HG03439 (cell line): ENCODE data around the gene TMEM92.
"Not testable (repeated sequence)": the region's sequence is repeated elsewhere in the genome, so short reads cannot be mapped to it uniquely, and the experiment has no call there.

ENCODE experiments used
- ATAC-seq: cut with Tn5 transposase; IDR thresholded peaks from one replicate; pipeline ENCODE4 v1.9.1; 2021; ENCODE audit warnings: mild to moderate bottlenecking, moderate library complexity; ENCODE audit not compliant: unreplicated experiment

Gene TMEM92

GRCh38 chr17:50273654-50274040 lies 619 bp upstream of the TMEM92 start:
- ATAC-seq: no peak

DNA sequence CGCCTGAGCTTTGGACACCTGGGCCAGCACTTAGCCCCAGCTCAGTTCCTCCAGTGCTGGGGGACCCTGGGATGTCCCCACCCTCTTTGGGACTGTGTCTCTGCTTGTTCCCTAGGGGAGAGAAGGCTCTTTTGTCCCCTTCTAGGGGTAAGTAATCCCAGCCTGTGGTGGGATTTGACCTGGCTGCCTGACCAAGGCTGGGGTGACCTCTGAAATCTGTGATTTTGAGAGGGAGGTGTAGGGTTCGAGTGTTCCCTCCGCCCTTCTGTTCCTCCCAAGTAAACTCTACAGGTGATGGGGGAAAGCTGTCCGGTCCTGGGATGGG lies 593 bp downstream of the TMEM92 start:
- no peak for ATAC-seq

DNA sequence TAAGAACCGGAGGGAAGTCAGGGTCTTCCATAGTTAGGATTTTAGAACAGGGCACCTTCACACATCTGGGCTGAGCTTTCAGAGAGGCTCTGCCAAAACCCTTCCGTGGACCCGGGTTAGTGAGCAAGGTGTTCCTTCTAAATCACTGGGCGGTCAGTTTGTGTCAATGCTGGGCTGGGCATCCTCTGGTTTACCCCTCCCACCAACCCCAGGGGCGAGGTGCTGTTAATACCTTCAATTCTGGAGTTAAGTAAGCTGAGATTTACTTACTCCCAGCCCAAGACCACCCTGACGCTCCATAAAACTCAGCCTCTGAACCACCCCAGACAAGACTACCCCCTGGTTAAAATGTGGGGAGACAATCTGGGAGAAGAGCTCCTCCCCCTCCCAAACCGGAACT lies 1.0 kb downstream of the TMEM92 start:
- no peak for ATAC-seq

DNA sequence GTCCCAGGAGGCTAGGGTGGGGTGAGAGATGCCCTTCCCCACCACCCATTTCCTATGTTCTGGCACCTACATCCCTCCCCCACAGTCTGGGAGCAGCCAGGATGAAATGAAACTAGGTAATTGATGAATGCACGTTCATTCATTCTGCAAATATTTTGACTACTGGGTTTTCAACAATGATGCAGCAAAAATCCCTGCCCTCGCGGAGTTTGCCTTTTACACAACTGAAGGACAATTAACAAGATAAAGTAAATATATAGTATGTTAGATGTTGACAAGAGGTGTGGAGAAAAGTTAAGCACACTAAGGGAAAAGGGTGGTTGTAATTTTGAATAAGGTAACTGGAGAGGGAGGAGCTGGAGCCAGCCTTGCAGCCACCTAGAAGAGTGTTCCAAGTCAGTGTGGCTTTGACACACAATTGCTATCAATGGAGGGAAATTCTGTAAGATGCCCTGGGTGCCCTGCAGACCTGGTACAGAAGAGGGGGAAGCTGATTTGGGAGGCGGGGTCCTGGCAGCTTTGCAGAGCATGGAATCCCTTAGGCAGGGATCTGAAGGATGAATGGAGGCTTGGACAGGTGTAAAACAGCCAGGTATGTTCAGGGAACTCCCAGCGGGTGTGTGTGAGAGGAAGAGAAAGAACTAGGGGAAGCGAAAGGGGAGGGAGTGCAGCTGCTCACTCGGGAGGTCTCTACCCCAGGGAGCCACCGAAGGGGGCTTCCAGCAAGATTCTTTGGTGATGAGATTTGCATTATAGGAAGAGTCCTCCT lies 2.5 kb downstream of the TMEM92 start:
- ATAC-seq: no peak

- no peak for ATAC-seq
Measured at GRCh38 chr17:50277357-50277754, 3.1 kb downstream of the TMEM92 start.

- ATAC-seq: no peak
Measured at GRCh38 chr17:50278526-50279180, 4.4 kb downstream of the TMEM92 start.

- ATAC-seq: no peak
Measured at GRCh38 chr17:50279181-50279526, 4.9 kb downstream of the TMEM92 start.

- ATAC-seq: no peak
Measured at GRCh38 chr17:50279639-50280038, 5.4 kb downstream of the TMEM92 start.

GRCh38 chr17:50280068-50280467 lies 5.8 kb downstream of the TMEM92 start:
- no peak for ATAC-seq

DNA sequence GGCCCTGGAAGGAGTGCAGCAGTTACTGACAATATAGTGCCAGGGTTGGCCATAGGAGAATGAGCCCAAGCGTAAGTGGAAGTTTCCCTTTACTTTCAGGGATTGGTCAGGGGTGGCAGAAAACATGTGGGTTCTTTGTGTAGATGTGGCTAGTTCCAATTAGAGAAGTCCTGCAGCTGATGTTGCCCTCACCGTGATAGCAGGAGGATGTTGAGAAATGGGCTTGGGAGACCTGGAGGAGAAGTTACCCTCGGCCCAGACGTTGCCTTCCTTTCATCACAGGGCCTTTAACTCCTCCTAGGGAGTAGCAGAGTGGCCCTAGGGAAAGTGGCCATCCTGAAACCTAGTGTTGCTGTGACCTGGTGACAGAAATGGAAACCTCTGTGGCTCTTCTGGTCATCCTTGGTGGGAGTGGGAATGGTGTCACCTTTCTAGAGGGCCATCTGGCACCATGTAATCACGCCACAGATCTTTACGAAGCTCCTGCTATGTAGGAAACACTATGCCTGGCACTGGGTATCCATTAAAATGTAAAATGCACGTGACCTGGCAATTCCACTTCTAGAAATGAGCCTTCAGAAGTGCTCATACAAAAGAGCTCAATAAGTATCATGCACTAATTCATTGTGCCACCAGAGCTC lies 6.7 kb downstream of the TMEM92 start:
- ATAC-seq: no peak

- no peak for ATAC-seq
Measured at GRCh38 chr17:50281739-50282401, 7.6 kb downstream of the TMEM92 start.

DNA sequence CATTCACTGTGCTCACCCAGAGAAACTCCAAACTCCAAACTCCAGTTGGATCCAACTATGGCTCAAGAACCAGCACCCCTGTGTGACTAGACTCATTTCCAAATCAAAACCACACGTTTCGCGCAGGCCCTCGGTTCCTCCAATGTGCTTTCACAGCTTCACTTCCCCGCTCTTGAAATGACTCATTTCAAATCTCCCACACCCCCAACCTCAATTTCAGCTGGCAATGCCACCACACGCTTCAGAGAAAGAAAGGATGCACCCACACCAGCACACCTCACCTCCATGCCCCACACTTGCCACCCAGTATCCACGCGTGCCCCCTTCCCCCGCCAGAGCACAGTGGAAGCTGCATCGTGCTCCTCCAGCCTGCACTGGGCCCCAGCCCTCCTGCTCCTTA lies 9.0 kb downstream of the TMEM92 start:
- ATAC-seq: no peak

GRCh38 chr17:50283714-50284113 lies 9.4 kb downstream of the TMEM92 start:
- no peak for ATAC-seq

DNA sequence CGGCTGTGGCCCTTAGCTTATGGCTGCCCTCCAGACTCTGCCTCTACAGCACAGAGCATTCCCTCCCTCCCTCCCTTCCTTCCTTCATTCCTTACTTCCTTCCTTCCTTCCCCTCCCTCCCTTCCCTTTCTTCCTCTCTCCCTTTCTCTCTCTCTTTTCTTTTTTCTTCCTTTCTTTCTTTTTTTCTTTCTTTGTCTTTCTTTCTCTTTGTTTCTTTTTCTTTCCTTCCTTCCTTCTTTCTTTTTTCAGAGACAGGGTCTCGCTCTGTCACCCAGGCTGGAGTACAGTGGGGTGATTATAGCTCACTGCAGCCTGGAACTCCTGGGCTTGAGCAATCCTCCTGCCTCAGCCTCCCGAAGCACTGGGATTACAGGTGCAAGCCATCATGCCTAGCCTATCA lies 11.7 kb downstream of the TMEM92 start:
- ATAC-seq: no peak

DNA sequence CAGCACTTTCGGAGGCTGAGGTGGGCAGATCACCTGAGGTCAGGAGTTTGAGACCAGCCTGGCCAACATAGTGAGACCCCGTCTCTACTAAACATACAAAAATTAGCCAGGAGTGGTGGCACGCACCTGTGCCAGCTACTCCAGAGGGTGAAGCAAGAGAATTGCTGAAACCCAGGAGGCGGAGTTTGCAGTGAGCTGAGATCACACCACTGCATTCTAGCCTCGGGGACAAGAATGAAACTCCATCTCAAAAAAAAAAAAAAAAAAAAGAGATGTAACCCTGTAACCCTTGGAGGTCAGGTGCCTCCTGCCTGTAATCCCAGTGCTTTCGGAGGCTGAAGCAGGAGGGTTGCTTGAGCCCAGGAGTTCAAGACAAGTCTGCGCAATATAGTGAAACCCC lies 13.0 kb downstream of the TMEM92 start:
- ATAC-seq: not testable (repeated sequence)

- no peak for ATAC-seq
Measured at GRCh38 chr17:50288306-50288705, 14.0 kb downstream of the TMEM92 start.

GRCh38 chr17:50289278-50289677 lies 15.0 kb downstream of the TMEM92 start:
- no peak for ATAC-seq

- ATAC-seq: no peak
Measured at GRCh38 chr17:50289991-50290702, 15.9 kb downstream of the TMEM92 start.

DNA sequence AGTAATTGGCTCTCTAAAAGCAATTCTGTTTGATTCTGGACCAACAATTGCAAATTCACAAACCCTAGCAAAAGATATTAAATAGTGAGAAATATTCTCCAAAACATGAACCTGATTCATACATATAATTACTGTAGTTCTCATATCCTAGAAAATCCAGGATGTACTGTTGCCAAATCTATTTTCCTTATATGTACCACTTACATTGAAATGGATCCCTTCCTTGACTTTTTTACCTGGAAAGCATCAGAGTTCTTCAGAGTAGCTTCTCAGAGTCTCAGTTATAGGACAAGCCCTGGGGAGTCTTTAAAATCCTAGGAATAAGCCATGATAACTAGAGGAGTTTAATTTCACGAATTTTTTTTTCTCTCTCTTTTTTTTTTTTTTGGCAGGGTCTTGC lies 16.7 kb downstream of the TMEM92 start:
- ATAC-seq: no peak

GRCh38 chr17:50292465-50292864 lies 18.2 kb downstream of the TMEM92 start:
- ATAC-seq: no peak

DNA sequence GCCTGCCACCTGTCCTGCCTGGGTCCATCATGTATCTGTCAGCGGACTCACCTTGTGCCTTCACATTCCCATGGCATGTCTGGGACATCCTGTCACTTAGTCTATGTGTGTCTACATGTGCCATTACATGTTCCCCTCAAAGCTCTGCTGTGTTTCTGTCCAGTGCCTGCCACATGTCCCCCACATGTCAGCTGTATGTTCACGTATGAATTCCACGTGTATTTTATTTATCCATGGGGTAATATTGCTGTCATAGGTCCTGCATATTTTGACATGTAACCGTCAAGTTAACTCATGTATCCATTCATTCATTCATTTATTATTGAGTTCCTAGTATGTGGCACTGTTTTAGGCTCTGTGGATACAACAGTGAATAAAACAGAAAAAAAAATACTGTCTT lies 20.8 kb downstream of the TMEM92 start:
- no peak for ATAC-seq
